HG03378 (cell line): ENCODE data around the gene TMTC4.
A peak's percentile ranks its signal among the peaks of the same experiment; 100 is the strongest.
"Not testable (repeated sequence)": the region's sequence is repeated elsewhere in the genome, so short reads cannot be mapped to it uniquely, and the experiment has no call there.

Experiments used
- ATAC-seq: cut with Tn5 transposase; IDR thresholded peaks from one replicate; pipeline ENCODE4 v1.9.1; 2021; ENCODE audit warnings: mild to moderate bottlenecking, moderate library complexity; ENCODE audit not compliant: unreplicated experiment

TMTC4 gene

GRCh38 chr13:100589178-100589725 is 85.3 kb downstream of the TMTC4 start:
- ATAC-seq, result no peak

- ATAC-seq, result peak; percentile 81
Observed at GRCh38 chr13:100588331-100589177, 86.0 kb downstream of the TMTC4 start, which contains the start of gene GGACT. Gene GGACT, minus strand, starts transcription at chr13:100588789. Its CDS starts 56,198 bp downstream, at chr13:100532591.

GRCh38 chr13:100584896-100585295 is 89.7 kb downstream of the TMTC4 start:
- ATAC-seq, result no peak

- no peak for ATAC-seq
Observed at GRCh38 chr13:100581504-100581903, 93.1 kb downstream of the TMTC4 start.

- ATAC-seq, result no peak
Observed at GRCh38 chr13:100581030-100581429, 93.6 kb downstream of the TMTC4 start.

- ATAC-seq, result no peak
Observed at GRCh38 chr13:100580045-100580444, 94.5 kb downstream of the TMTC4 start.

- not testable (repeated sequence) for ATAC-seq
Observed at GRCh38 chr13:100577239-100577638, 97.4 kb downstream of the TMTC4 start.

- peak; percentile 95 for ATAC-seq
Observed at GRCh38 chr13:100573121-100573520, 101.5 kb downstream of the TMTC4 start.

GRCh38 chr13:100566543-100566942 is 108.1 kb downstream of the TMTC4 start:
- no peak for ATAC-seq

- ATAC-seq, result no peak
Observed at GRCh38 chr13:100565286-100565685, 109.3 kb downstream of the TMTC4 start.

- ATAC-seq, result no peak
Observed at GRCh38 chr13:100564444-100565223, 110.0 kb downstream of the TMTC4 start.

- ATAC-seq, result no peak
Observed at GRCh38 chr13:100563779-100564178, 110.8 kb downstream of the TMTC4 start.

- no peak for ATAC-seq
Observed at GRCh38 chr13:100561599-100562204, 112.9 kb downstream of the TMTC4 start.

- ATAC-seq, result no peak
Observed at GRCh38 chr13:100561158-100561499, 113.5 kb downstream of the TMTC4 start.

GRCh38 chr13:100560498-100561157 is 114.0 kb downstream of the TMTC4 start:
- ATAC-seq, result no peak

GRCh38 chr13:100559886-100560285 is 114.7 kb downstream of the TMTC4 start:
- no peak for ATAC-seq
